Measurements from ENCODE around the gene GTSE1. TPM values are rescaled to one million over a fixed set of nuclear protein-coding genes. Genes with fewer than 3 reads are reported as not detected.

GTSE1 gene
- total and polyA plus RNA-seq, 5 donors from 2014 or later, result 0.17 to 1.3 (median 0.47) TPM; not detected in 1

DNA sequence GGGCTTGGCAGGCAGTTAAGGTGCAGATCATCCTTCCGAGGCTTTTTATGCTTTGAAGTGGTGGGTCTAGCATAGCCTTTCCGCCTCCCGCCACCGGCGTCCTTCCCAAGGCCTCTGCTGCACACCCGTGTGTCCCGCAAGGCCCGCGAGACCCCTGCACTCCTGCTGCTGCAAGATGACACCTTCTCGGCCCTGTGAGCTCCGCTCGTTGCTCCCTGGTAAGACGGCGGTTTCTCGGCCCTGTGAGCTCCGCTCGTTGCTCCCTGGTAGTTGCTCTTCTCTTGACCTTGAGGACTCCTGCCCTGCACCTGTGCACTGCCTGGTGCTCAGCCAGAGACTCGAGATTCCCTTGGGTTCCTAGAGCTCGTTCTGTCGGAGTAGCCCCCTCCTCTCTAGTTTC is 21.0 kb downstream of the GTSE1 start:
- ATAC-seq (ENCODE audit: low read depth in 2 of 2) (no peak), DNase-seq (no peak)
- Histone ChIP-seq H3K27ac (ENCODE audit: insufficient read depth, low read length, poor library complexity, severe bottlenecking) (no peak overlapping the region), H3K9me3 (ENCODE audit: control insufficient read depth in 2 of 2, low read length in 2 of 2) (no peaks in the 10 kb centered on the region), H3K4me1 (ENCODE audit: control insufficient read depth, insufficient read depth, low read length, poor library complexity, severe bottlenecking) (no peaks in the 10 kb centered on the region), H3K4me3 (ENCODE audit: low read depth, low read length) (no peak overlapping the region), H3K27me3 (ENCODE audit: control insufficient read depth, insufficient read depth, low read length) (no peaks in the 10 kb centered on the region), H3K36me3 (ENCODE audit: control insufficient read depth, insufficient read depth, low read length) (no peaks in the 10 kb centered on the region)
- Mint-ChIP-seq H3K36me3 (no peaks in the 10 kb centered on the region), H3K27ac (no peak overlapping the region), H3K27me3 (no peaks in the 10 kb centered on the region), H3K4me3 (no peak overlapping the region), H3K9me3 (no peaks in the 10 kb centered on the region), H3K4me1 (peaks cover 0 to 10% (median 0%) of the 10 kb centered on the region in 4 donors)

DNA sequence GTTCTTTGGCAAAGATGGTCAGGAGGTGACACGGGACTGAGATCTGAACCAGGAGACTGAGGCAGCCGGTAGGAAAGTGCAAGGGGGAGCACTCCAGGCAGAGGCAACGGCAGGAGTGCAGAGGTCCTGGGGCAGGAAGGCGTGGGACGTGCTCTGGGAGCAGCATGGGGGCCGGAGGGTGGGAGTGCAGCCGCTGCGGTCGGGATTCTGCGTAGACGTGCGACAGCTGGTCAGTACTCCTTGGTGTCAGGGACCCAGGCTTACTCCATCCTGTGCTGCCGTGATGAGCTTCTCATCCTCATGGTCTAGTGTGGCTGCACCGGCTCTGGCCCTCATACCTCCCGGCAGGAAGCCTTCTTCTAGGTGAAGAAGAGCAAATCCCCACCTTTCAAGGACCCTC is 21.9 kb downstream of the GTSE1 start:
- H3K36me3 ChIP-seq (ENCODE audit: control insufficient read depth, insufficient read depth, low read length), result no peaks in the 10 kb centered on the region
- H3K9me3 ChIP-seq (ENCODE audit: control insufficient read depth in 2 of 2, low read length in 2 of 2), result no peaks in the 10 kb centered on the region
- ATAC-seq (ENCODE audit: low read depth in 2 of 2), result no peak
- Mint-ChIP-seq H3K27ac (peak overlapping the region in 1 of 3 donors; percentile 80), H3K9me3 (no peaks in the 10 kb centered on the region), H3K36me3 (no peaks in the 10 kb centered on the region), H3K4me3 (no peak overlapping the region), H3K27me3 (no peaks in the 10 kb centered on the region), H3K4me1 (peaks cover 0 to 10% (median 0%) of the 10 kb centered on the region in 4 donors)
- no peaks in the 10 kb centered on the region for H3K27me3 ChIP-seq (ENCODE audit: control insufficient read depth, insufficient read depth, low read length)
- no peaks in the 10 kb centered on the region for H3K4me1 ChIP-seq (ENCODE audit: control insufficient read depth, insufficient read depth, low read length, poor library complexity, severe bottlenecking)
- H3K27ac ChIP-seq (ENCODE audit: insufficient read depth, low read length, poor library complexity, severe bottlenecking), result no peak overlapping the region
- no peak for DNase-seq
- no peak overlapping the region for H3K4me3 ChIP-seq (ENCODE audit: low read depth, low read length)

DNA sequence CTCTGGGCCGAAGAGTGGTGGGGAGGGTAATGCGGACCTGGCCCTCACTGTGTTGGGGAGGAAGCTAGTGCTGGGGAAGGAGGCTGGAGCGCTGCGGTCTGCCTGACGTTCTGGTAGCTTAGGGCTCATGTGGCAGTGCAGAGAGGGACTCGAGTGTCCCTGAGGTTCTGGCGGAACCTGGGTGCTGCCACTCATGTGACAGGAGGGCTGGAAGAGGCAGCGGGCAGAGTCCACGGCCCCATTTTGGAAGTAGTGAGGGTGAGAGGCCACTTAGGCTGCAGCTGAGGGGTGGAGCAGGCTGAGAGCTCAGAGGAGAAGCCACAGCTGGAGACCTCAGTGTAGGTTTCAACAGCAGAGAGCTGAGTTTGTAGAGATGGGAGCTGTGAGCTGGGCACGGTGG is 22.6 kb downstream of the GTSE1 start:
- Mint-ChIP-seq H3K36me3 (no peaks in the 10 kb centered on the region), H3K4me1 (peaks cover 0 to 10% (median 0%) of the 10 kb centered on the region in 4 donors), H3K9me3 (no peaks in the 10 kb centered on the region), H3K27ac (peak overlapping the region in 2 of 3 donors; percentile 55 to 65), H3K4me3 (no peak overlapping the region), H3K27me3 (no peaks in the 10 kb centered on the region)
- H3K9me3 ChIP-seq (ENCODE audit: control insufficient read depth in 2 of 2, low read length in 2 of 2), result no peaks in the 10 kb centered on the region
- no peak overlapping the region for H3K4me3 ChIP-seq (ENCODE audit: low read depth, low read length)
- H3K27ac ChIP-seq (ENCODE audit: insufficient read depth, low read length, poor library complexity, severe bottlenecking), result no peak overlapping the region
- H3K36me3 ChIP-seq (ENCODE audit: control insufficient read depth, insufficient read depth, low read length), result no peaks in the 10 kb centered on the region
- no peak for DNase-seq
- no peak for ATAC-seq (ENCODE audit: low read depth in 2 of 2)
- no peaks in the 10 kb centered on the region for H3K4me1 ChIP-seq (ENCODE audit: control insufficient read depth, insufficient read depth, low read length, poor library complexity, severe bottlenecking)
- no peaks in the 10 kb centered on the region for H3K27me3 ChIP-seq (ENCODE audit: control insufficient read depth, insufficient read depth, low read length)

DNA sequence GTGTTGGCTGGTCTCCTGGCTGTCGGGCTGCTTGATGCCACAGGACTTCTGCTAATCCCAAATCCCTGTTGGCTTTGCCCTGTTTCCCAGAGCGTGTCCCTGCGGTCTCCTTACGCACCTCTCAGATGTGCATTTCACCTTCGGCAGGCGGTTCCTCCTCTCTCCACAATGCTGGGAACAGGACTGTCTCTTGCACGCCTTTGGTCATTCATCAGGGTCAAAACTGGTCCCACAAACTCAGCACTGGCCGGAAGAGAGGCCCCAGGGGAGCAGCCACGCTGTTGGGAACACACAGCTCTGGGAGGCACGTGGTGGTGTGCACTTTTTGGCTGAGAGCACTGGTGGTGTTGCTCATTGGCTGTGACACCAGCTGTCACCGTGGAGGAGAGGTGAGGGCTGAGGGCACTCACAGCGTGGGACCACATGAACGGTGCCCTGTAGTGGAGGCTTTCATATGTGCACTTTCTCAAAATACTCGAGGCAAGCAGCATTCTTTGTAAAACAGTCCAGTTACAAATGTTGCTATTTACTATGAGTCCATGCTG is 23.6 kb downstream of the GTSE1 start:
- no peaks in the 10 kb centered on the region for H3K27me3 Mint-ChIP-seq
- no peaks in the 10 kb centered on the region for H3K9me3 Mint-ChIP-seq
- ATAC-seq (ENCODE audit: low read depth in 2 of 2), result no peak
- no peak for DNase-seq
- H3K36me3 Mint-ChIP-seq, result no peaks in the 10 kb centered on the region
- Histone ChIP-seq H3K36me3 (ENCODE audit: control insufficient read depth, insufficient read depth, low read length) (no peaks in the 10 kb centered on the region), H3K27ac (ENCODE audit: insufficient read depth, low read length, poor library complexity, severe bottlenecking) (no peak overlapping the region), H3K27me3 (ENCODE audit: control insufficient read depth, insufficient read depth, low read length) (no peaks in the 10 kb centered on the region), H3K9me3 (ENCODE audit: control insufficient read depth in 2 of 2, low read length in 2 of 2) (no peaks in the 10 kb centered on the region), H3K4me1 (ENCODE audit: control insufficient read depth, insufficient read depth, low read length, poor library complexity, severe bottlenecking) (no peaks in the 10 kb centered on the region), H3K4me3 (ENCODE audit: low read depth, low read length) (no peak overlapping the region)
- H3K4me3 Mint-ChIP-seq, result no peak overlapping the region
- peaks cover 0 to 10% (median 0%) of the 10 kb centered on the region in 4 donors for H3K4me1 Mint-ChIP-seq
- no peak overlapping the region for H3K27ac Mint-ChIP-seq

DNA sequence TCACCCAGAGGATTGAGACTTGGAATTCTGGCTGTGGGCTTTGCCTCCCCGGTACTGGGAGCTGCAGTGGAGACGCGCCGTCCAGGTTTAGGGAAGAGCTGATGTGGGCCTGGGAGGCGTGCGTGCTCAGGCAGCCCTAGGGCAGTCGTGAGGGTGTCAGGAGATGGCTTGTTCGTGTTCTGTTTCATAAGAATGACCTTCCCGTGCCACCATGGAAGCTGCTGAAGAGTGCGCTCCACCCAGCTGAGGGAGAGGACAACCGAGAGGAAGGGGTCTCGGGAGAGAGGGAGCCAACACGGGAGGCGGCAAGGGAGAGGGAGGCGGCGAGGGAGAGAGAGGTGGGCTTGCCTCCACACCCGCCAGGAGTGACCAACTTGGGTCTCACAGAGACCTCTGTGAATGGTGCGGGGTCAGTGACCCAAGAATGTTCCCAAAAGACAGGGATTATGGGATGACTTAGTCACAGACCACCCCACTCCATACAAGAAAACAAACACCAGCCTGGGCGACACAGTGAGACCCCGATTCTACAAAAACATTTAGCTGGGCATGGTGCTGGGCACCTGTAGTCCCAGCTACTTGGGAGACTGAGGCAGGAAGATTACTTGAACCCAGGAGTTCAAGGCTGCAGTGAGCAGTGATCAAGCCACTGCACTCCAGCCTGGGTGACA is 24.2 kb downstream of the GTSE1 start:
- no peak for ATAC-seq (ENCODE audit: low read depth in 2 of 2)
- Mint-ChIP-seq H3K4me1 (peaks cover 0 to 6% (median 0%) of the 10 kb centered on the region in 4 donors), H3K27ac (peak overlapping the region in 1 of 3 donors; percentile 20)

DNA sequence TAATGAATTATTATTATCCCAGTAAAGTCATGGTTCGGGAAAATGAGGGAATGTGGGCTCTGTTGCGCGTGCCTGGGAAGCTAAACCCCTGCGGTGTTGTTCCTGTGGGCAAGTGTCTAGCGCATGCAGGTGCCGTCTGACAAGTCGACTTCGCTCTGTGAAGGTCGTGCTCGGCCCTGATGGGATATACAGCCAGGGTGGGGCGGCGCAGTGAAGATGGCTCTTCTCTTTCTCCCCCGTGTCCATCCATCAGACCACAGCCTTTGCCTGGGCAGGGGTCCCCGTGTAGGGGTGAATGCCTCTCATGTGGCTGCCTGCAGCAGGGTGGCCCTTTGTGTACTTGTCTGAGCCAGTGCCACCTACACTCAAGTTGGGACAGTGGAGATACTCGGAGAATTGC is 26.0 kb downstream of the GTSE1 start:
- Histone ChIP-seq H3K36me3 (ENCODE audit: control insufficient read depth, insufficient read depth, low read length) (no peaks in the 10 kb centered on the region), H3K27me3 (ENCODE audit: control insufficient read depth, insufficient read depth, low read length) (no peaks in the 10 kb centered on the region), H3K4me1 (ENCODE audit: control insufficient read depth, insufficient read depth, low read length, poor library complexity, severe bottlenecking) (no peaks in the 10 kb centered on the region), H3K27ac (ENCODE audit: insufficient read depth, low read length, poor library complexity, severe bottlenecking) (no peak overlapping the region), H3K4me3 (ENCODE audit: low read depth, low read length) (no peak overlapping the region), H3K9me3 (ENCODE audit: control insufficient read depth in 2 of 2, low read length in 2 of 2) (no peaks in the 10 kb centered on the region)
- Mint-ChIP-seq H3K27ac (no peak overlapping the region), H3K27me3 (no peaks in the 10 kb centered on the region), H3K4me3 (no peak overlapping the region), H3K4me1 (no peaks in the 10 kb centered on the region), H3K9me3 (no peaks in the 10 kb centered on the region), H3K36me3 (no peaks in the 10 kb centered on the region)
- DNase-seq (no peak), ATAC-seq (ENCODE audit: low read depth in 2 of 2) (no peak)

More for the DNA sequence above, 24.2 kb downstream of the GTSE1 start:
- no peak overlapping the region for H3K4me3 Mint-ChIP-seq
- no peak for DNase-seq
- no peaks in the 10 kb centered on the region for H3K27me3 ChIP-seq (ENCODE audit: control insufficient read depth, insufficient read depth, low read length)
- H3K9me3 ChIP-seq (ENCODE audit: control insufficient read depth in 2 of 2, low read length in 2 of 2), result no peaks in the 10 kb centered on the region
- H3K4me3 ChIP-seq (ENCODE audit: low read depth, low read length), result no peak overlapping the region
- H3K9me3 Mint-ChIP-seq, result no peaks in the 10 kb centered on the region
- H3K27me3 Mint-ChIP-seq, result no peaks in the 10 kb centered on the region
- H3K36me3 Mint-ChIP-seq, result no peaks in the 10 kb centered on the region
- no peaks in the 10 kb centered on the region for H3K4me1 ChIP-seq (ENCODE audit: control insufficient read depth, insufficient read depth, low read length, poor library complexity, severe bottlenecking)
- H3K27ac ChIP-seq (ENCODE audit: insufficient read depth, low read length, poor library complexity, severe bottlenecking), result no peak overlapping the region
- H3K36me3 ChIP-seq (ENCODE audit: control insufficient read depth, insufficient read depth, low read length), result no peaks in the 10 kb centered on the region

DNA sequence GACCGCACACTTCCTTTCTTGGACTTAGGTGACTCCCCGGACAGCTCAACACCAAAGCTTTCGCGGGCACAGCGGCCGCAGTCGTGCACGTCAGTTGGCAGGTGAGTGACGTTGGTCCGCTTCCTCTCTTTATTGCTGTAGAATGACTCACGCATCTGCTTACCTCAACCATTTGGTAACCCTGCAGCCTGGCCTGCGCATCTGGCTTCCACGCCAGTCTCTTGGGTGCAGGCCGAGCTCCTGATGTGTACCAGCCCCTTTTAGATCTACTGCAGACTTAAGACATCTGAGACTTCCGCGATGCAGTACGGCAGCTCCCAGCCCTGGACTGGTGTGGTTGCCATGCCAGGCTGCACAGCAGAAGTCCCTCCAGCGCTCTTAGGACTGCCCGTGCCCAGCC is 26.5 kb downstream of the GTSE1 start:
- H3K9me3 ChIP-seq (ENCODE audit: control insufficient read depth in 2 of 2, low read length in 2 of 2), result no peaks in the 10 kb centered on the region
- no peak overlapping the region for H3K27ac ChIP-seq (ENCODE audit: insufficient read depth, low read length, poor library complexity, severe bottlenecking)
- H3K36me3 ChIP-seq (ENCODE audit: control insufficient read depth, insufficient read depth, low read length), result no peaks in the 10 kb centered on the region
- no peak for ATAC-seq (ENCODE audit: low read depth in 2 of 2)
- H3K27me3 ChIP-seq (ENCODE audit: control insufficient read depth, insufficient read depth, low read length), result no peaks in the 10 kb centered on the region
- peak overlapping the region in 1 of 3 donors; percentile 26 for H3K27ac Mint-ChIP-seq
- no peaks in the 10 kb centered on the region for H3K27me3 Mint-ChIP-seq
- H3K4me1 ChIP-seq (ENCODE audit: control insufficient read depth, insufficient read depth, low read length, poor library complexity, severe bottlenecking), result no peaks in the 10 kb centered on the region
- no peak for DNase-seq
- H3K4me3 Mint-ChIP-seq, result no peak overlapping the region
- H3K36me3 Mint-ChIP-seq, result no peaks in the 10 kb centered on the region
- H3K9me3 Mint-ChIP-seq, result no peaks in the 10 kb centered on the region
- H3K4me3 ChIP-seq (ENCODE audit: low read depth, low read length), result no peak overlapping the region
- H3K4me1 Mint-ChIP-seq, result no peaks in the 10 kb centered on the region

DNA sequence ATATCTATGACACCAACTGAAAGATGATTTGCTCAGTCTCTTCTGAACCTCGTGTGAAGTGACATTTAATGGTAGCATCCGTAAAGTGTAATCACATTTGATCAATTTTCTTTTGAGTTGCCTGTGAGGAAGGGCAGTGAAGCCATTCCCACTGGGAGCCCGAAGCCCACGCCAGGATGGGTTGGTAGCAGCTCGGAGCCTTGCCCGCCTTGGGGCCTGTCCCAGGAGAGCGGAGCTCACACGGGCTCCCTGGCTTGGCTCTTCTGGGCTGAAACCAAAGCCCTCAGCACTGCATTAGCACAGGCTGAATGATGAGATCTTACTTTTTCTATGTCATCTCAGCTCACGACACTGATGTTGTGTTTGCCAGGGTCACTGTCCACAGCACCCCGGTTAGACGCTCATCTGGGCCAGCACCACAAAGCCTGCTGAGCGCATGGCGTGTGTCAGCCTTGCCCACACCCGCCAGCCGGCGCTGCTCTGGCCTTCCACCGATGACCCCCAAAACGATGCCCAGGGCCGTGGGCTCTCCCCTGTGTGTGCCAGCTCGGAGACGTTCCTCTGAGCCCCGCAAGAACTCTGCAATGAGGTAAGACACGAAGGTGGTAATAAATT is 29.5 kb downstream of the GTSE1 start:
- H3K36me3 ChIP-seq (ENCODE audit: control insufficient read depth, insufficient read depth, low read length), result no peaks in the 10 kb centered on the region

More for the DNA sequence above, 29.5 kb downstream of the GTSE1 start:
- Histone ChIP-seq H3K27ac (ENCODE audit: insufficient read depth, low read length, poor library complexity, severe bottlenecking) (no peak overlapping the region), H3K27me3 (ENCODE audit: control insufficient read depth, insufficient read depth, low read length) (no peaks in the 10 kb centered on the region), H3K4me1 (ENCODE audit: control insufficient read depth, insufficient read depth, low read length, poor library complexity, severe bottlenecking) (no peaks in the 10 kb centered on the region), H3K9me3 (ENCODE audit: control insufficient read depth in 2 of 2, low read length in 2 of 2) (no peaks in the 10 kb centered on the region), H3K4me3 (ENCODE audit: low read depth, low read length) (no peak overlapping the region)
- ATAC-seq (ENCODE audit: low read depth in 2 of 2), result no peak
- DNase-seq, result no peak
- H3K4me1 Mint-ChIP-seq, result no peaks in the 10 kb centered on the region
- H3K36me3 Mint-ChIP-seq, result no peaks in the 10 kb centered on the region
- H3K9me3 Mint-ChIP-seq, result no peaks in the 10 kb centered on the region
- no peaks in the 10 kb centered on the region for H3K27me3 Mint-ChIP-seq
- no peak overlapping the region for H3K4me3 Mint-ChIP-seq
- no peak overlapping the region for H3K27ac Mint-ChIP-seq
